HUES6 (cell line): ENCODE measurements around the gene SLC9A3.

Source experiments
- H3K27ac ChIP-seq: 2 replicates; pipeline ENCODE4 v1.7.0; 2013; ENCODE audit warnings: low read depth, mild to moderate bottlenecking, low read length, inconsistent platforms
- H3K27me3 ChIP-seq: 2 replicates; pipeline ENCODE4 v1.6.1; 2013; ENCODE audit warnings: low read length; ENCODE audit not compliant: control insufficient read depth, insufficient read depth
- H3K36me3 ChIP-seq: 2 replicates; pipeline ENCODE4 v1.6.1; 2013; ENCODE audit warnings: low read length; ENCODE audit not compliant: control insufficient read depth, insufficient read depth
- H3K4me1 ChIP-seq: 2 replicates; pipeline ENCODE4 v1.6.1; 2013; ENCODE audit warnings: low read length; ENCODE audit not compliant: control insufficient read depth, insufficient read depth
- H3K4me3 ChIP-seq: 2 replicates; pipeline ENCODE4 v1.5.1; 2013; ENCODE audit warnings: low read depth, low read length
- H3K9ac ChIP-seq: one replicate; pipeline ENCODE4 v1.6.1; 2013; ENCODE audit warnings: mild to moderate bottlenecking, low read length
- H3K9me3 ChIP-seq: 2 replicates; pipeline ENCODE4 v1.6.1; 2013; ENCODE audit warnings: low read depth, low read length; ENCODE audit not compliant: control insufficient read depth, insufficient read depth

Gene SLC9A3

GRCh38 chr5:463301-463700, 60.9 kb downstream of the SLC9A3 start:
- Histone ChIP-seq H3K27ac (no peak overlapping the region), H3K9me3 (no peaks in the 10 kb centered on the region), H3K9ac (no peak overlapping the region), H3K4me1 (no peaks in the 10 kb centered on the region), H3K4me3 (no peak overlapping the region), H3K27me3 (no peaks in the 10 kb centered on the region), H3K36me3 (peaks cover 57% of the 10 kb centered on the region)

- H3K36me3 ChIP-seq, result peaks cover 67% of the 10 kb centered on the region
- no peaks in the 10 kb centered on the region for H3K27me3 ChIP-seq
- H3K4me1 ChIP-seq, result no peaks in the 10 kb centered on the region
- no peak overlapping the region for H3K9ac ChIP-seq
- no peak overlapping the region for H3K27ac ChIP-seq
- no peak overlapping the region for H3K4me3 ChIP-seq
- no peaks in the 10 kb centered on the region for H3K9me3 ChIP-seq
Measured at GRCh38 chr5:462051-462481, 62.2 kb downstream of the SLC9A3 start.

- H3K9ac ChIP-seq, result no peak overlapping the region
- H3K27ac ChIP-seq, result no peak overlapping the region
- H3K4me1 ChIP-seq, result no peaks in the 10 kb centered on the region
- peaks cover 61% of the 10 kb centered on the region for H3K36me3 ChIP-seq
- no peaks in the 10 kb centered on the region for H3K9me3 ChIP-seq
- no peak overlapping the region for H3K4me3 ChIP-seq
- no peaks in the 10 kb centered on the region for H3K27me3 ChIP-seq
Measured at GRCh38 chr5:460273-460625, 64.0 kb downstream of the SLC9A3 start.

- H3K27me3 ChIP-seq, result no peaks in the 10 kb centered on the region
- peaks cover 61% of the 10 kb centered on the region for H3K36me3 ChIP-seq
- H3K4me3 ChIP-seq, result no peak overlapping the region
- H3K4me1 ChIP-seq, result peaks cover 4% of the 10 kb centered on the region; the same call in 1 of the 2 replicates
- H3K9me3 ChIP-seq, result no peaks in the 10 kb centered on the region
- H3K9ac ChIP-seq, result no peak overlapping the region
- H3K27ac ChIP-seq, result no peak overlapping the region
Measured at GRCh38 chr5:459562-460272, 64.5 kb downstream of the SLC9A3 start.

GRCh38 chr5:458547-459353, 65.5 kb downstream of the SLC9A3 start:
- Histone ChIP-seq H3K9me3 (no peaks in the 10 kb centered on the region), H3K4me3 (no peak overlapping the region), H3K9ac (no peak overlapping the region), H3K27ac (no peak overlapping the region), H3K36me3 (peaks cover 59% of the 10 kb centered on the region), H3K27me3 (no peaks in the 10 kb centered on the region), H3K4me1 (peaks cover 4% of the 10 kb centered on the region; the same call in 1 of the 2 replicates)

GRCh38 chr5:457195-457961, 66.9 kb downstream of the SLC9A3 start:
- no peak overlapping the region for H3K27ac ChIP-seq
- no peaks in the 10 kb centered on the region; the same call in 1 of the 2 replicates for H3K9me3 ChIP-seq
- no peak overlapping the region for H3K4me3 ChIP-seq
- peaks cover 4% of the 10 kb centered on the region; the same call in 1 of the 2 replicates for H3K4me1 ChIP-seq
- H3K27me3 ChIP-seq, result no peaks in the 10 kb centered on the region
- H3K36me3 ChIP-seq, result peaks cover 69% of the 10 kb centered on the region
- H3K9ac ChIP-seq, result no peak overlapping the region

- Histone ChIP-seq H3K4me1 (peaks cover 4% of the 10 kb centered on the region; the same call in 1 of the 2 replicates), H3K36me3 (peaks cover 67% of the 10 kb centered on the region), H3K27ac (no peak overlapping the region), H3K4me3 (no peak overlapping the region), H3K9ac (no peak overlapping the region), H3K27me3 (no peaks in the 10 kb centered on the region), H3K9me3 (peaks cover 5% of the 10 kb centered on the region; the same call in 1 of the 2 replicates)
Measured at GRCh38 chr5:456351-457194, 67.7 kb downstream of the SLC9A3 start.

GRCh38 chr5:455806-456205, 68.4 kb downstream of the SLC9A3 start:
- peaks cover 8% of the 10 kb centered on the region; the same call in 1 of the 2 replicates for H3K9me3 ChIP-seq
- no peak overlapping the region for H3K27ac ChIP-seq
- H3K4me3 ChIP-seq, result no peak overlapping the region
- H3K4me1 ChIP-seq, result peaks cover 4% of the 10 kb centered on the region; the same call in 1 of the 2 replicates
- H3K36me3 ChIP-seq, result peaks cover 71% of the 10 kb centered on the region
- H3K9ac ChIP-seq, result no peak overlapping the region
- no peaks in the 10 kb centered on the region for H3K27me3 ChIP-seq

GRCh38 chr5:454936-455335, 69.3 kb downstream of the SLC9A3 start:
- Histone ChIP-seq H3K27ac (no peak overlapping the region), H3K9ac (no peak overlapping the region), H3K36me3 (peaks cover 68% of the 10 kb centered on the region), H3K4me3 (no peak overlapping the region), H3K27me3 (no peaks in the 10 kb centered on the region), H3K4me1 (peaks cover 4% of the 10 kb centered on the region; the same call in 1 of the 2 replicates), H3K9me3 (peaks cover 8% of the 10 kb centered on the region; the same call in 1 of the 2 replicates)
